Type B pancreatic cell (in vitro differentiated cells): ENCODE results near the gene PAPSS1. TPM values are rescaled to one million over a fixed set of nuclear protein-coding genes. Genes with fewer than 3 reads are reported as not detected.

Experiments
- total RNA-seq: library from RNA; stranded (reverse); gene quantifications from 2 replicates; pipeline ENCODE4 v1.2.1, GENCODE V29; 2021; ENCODE audit warnings: low replicate concordance

The PAPSS1 gene
- total RNA-seq, 1 donor from 2014 or later: 82.0 TPM

Other genes with a start within 250 kb of the PAPSS1 start
- gene SGMS2, start 104.7 kb upstream of the PAPSS1 start, total RNA-seq: 25.8 and 79.0 TPM in 2 replicates
- 4.2 and 7.8 TPM in 2 replicates for gene CYP2U1, start 211.3 kb upstream of the PAPSS1 start, total RNA-seq